H4 (cell line): ENCODE measurements around the gene MLX. TPM values are rescaled to one million over a fixed set of nuclear protein-coding genes. Genes with fewer than 3 reads are reported as not detected.
A peak's percentile ranks its signal among the peaks of the same experiment; 100 is the strongest.
"Not testable (repeated sequence)": the region's sequence is repeated elsewhere in the genome, so short reads cannot be mapped to it uniquely, and the experiment has no call there.

Experiments
- DNase-seq: peaks from one replicate; pipeline ENCODE4 v3.0.0-alpha.2; 2015; ENCODE audit warnings: low spot score
- total RNA-seq: library from RNA; depleted of rRNA; stranded (reverse); fragments of >200 nt; shearing (Covaris generic); gene quantifications from 2 replicates; pipeline ENCODE4 v1.2.3, GENCODE V29; 2014

MLX gene
- total RNA-seq, 1 experiment from 2014 or later = 31.9 TPM

GRCh38 chr17:42578282-42578869, 11.5 kb downstream of the MLX start:
- DNase-seq = peak; percentile 70

- no peak for DNase-seq
Measured at GRCh38 chr17:42579794-42580551, 13.1 kb downstream of the MLX start.

GRCh38 chr17:42581744-42582270, 14.9 kb downstream of the MLX start:
- DNase-seq = no peak

GRCh38 chr17:42584880-42585279, 18.0 kb downstream of the MLX start:
- DNase-seq = no peak

- no peak for DNase-seq
Measured at GRCh38 chr17:42585353-42585752, 18.5 kb downstream of the MLX start.

- no peak for DNase-seq
Measured at GRCh38 chr17:42586514-42587230, 19.8 kb downstream of the MLX start.

GRCh38 chr17:42590886-42591285, 24.0 kb downstream of the MLX start:
- DNase-seq = no peak

- DNase-seq = no peak
Measured at GRCh38 chr17:42591411-42591810, 24.5 kb downstream of the MLX start.

GRCh38 chr17:42596386-42596785, 29.5 kb downstream of the MLX start:
- no peak for DNase-seq

GRCh38 chr17:42598905-42599304, 32.0 kb downstream of the MLX start:
- no peak for DNase-seq

GRCh38 chr17:42603318-42603717, 36.4 kb downstream of the MLX start:
- DNase-seq = no peak

GRCh38 chr17:42607769-42608168, 40.9 kb downstream of the MLX start:
- no peak for DNase-seq

GRCh38 chr17:42608305-42609181, 41.6 kb downstream of the MLX start:
- no peak for DNase-seq

GRCh38 chr17:42609182-42609813, 42.4 kb downstream of the MLX start, which contains the start of the genes RETREG3 and TUBG1:
RETREG3 (minus strand) TSS chr17:42609374; CDS start chr17:42609324, 50 bp downstream.
TUBG1 (plus strand) TSS chr17:42609683; CDS start chr17:42609738, 55 bp downstream.
- DNase-seq = peak; percentile 98

GRCh38 chr17:42609814-42610801, 43.2 kb downstream of the MLX start:
- DNase-seq = not testable (repeated sequence)

- DNase-seq = no peak
Measured at GRCh38 chr17:42612013-42612412, 45.1 kb downstream of the MLX start.

- no peak for DNase-seq
Measured at GRCh38 chr17:42613699-42614295, 46.9 kb downstream of the MLX start.

- DNase-seq = no peak
Measured at GRCh38 chr17:42617956-42618431, 51.1 kb downstream of the MLX start.
